K562 (cell line): Measurements from ENCODE around the gene SLC4A2. TPM values are rescaled to one million over a fixed set of nuclear protein-coding genes. Genes with fewer than 3 reads are reported as not detected.

ENCODE experiments used
- BRCA1 ChIP-seq, 2 experiments: fragments of 450-650 bp in 1 of 2; sonication (generic) in 1 of 2; formaldehyde crosslinking in 1 of 2; IDR thresholded peaks; 2 replicates each; pipeline versions ENCODE4 v1.5.0 to v1.6.1; 2017 to 2020; ENCODE audit warnings: mild to moderate bottlenecking in 1 of 2, missing genetic modification reagents in 1 of 2
- BRD9 ChIP-seq: fragments of 450-650 bp; IDR thresholded peaks from 2 replicates; pipeline ENCODE4 v1.6.1; 2018; ENCODE audit warnings: low read depth; ENCODE audit not compliant: partially characterized antibody
- CREM ChIP-seq: IDR thresholded peaks from 2 replicates; pipeline ENCODE4 v1.6.1; 2014; ENCODE audit warnings: antibody characterized with exemption, low read depth
- DNMT1 ChIP-seq: fragments of 450-650 bp; IDR thresholded peaks from 2 replicates; pipeline ENCODE4 v1.6.1; 2016; ENCODE audit warnings: antibody characterized with exemption, mild to moderate bottlenecking
- EGR1 ChIP-seq: fragments of 450-650 bp; conservative IDR thresholded peaks from 2 replicates; pipeline ENCODE4 v1.6.1; 2017; ENCODE audit warnings: mild to moderate bottlenecking
- ESRRA ChIP-seq: fragments of 450-650 bp; IDR thresholded peaks from 2 replicates; pipeline ENCODE4 v1.6.1; 2014; ENCODE audit warnings: low read depth, mild to moderate bottlenecking, moderate library complexity, borderline replicate concordance
- EWSR1 ChIP-seq: fragments of 450-650 bp; IDR thresholded peaks from 2 replicates; pipeline ENCODE4 v1.6.1; 2018; ENCODE audit warnings: borderline replicate concordance, mild to moderate bottlenecking, low read depth, moderate library complexity; ENCODE audit not compliant: partially characterized antibody
- HNRNPUL1 ChIP-seq: fragments of 200-400 bp; formaldehyde crosslinking; IDR thresholded peaks from 2 replicates; pipeline ENCODE4 v1.6.1; 2017; ENCODE audit warnings: low read length
- NFRKB ChIP-seq: fragments of 450-650 bp; IDR thresholded peaks from 2 replicates; pipeline ENCODE4 v1.6.1; 2016; ENCODE audit warnings: low read depth
- SAFB ChIP-seq: fragments of 200-400 bp; formaldehyde crosslinking; IDR thresholded peaks from 2 replicates; pipeline ENCODE4 v1.6.1; 2017; ENCODE audit warnings: low read depth, low read length, borderline replicate concordance
- SPI1 ChIP-seq: IDR thresholded peaks from 2 replicates; pipeline ENCODE4 v1.6.1; 2011; ENCODE audit warnings: low read depth, low read length, control low read depth, borderline replicate concordance
- XRCC3 ChIP-seq: fragments of 450-650 bp; IDR thresholded peaks from 2 replicates; pipeline ENCODE4 v1.6.1; 2017; ENCODE audit warnings: mild to moderate bottlenecking, moderate library complexity
- ZFX ChIP-seq: sonication (generic); formaldehyde crosslinking; IDR thresholded peaks from 2 replicates; pipeline ENCODE4 v1.8.0; 2022; ENCODE audit warnings: mild to moderate bottlenecking, missing genetic modification reagents, moderate library complexity
- ZKSCAN3 ChIP-seq: fragments of 250-450 bp; sonication (Bioruptor Pico); IDR thresholded peaks from 2 replicates; pipeline ENCODE4 v1.4.0; 2020
- ZNF146 ChIP-seq: IDR thresholded peaks from one replicate; pipeline ENCODE4 v1.6.1; 2018; ENCODE audit warnings: missing compliant biosample characterization; ENCODE audit not compliant: unreplicated experiment
- ZNF24 ChIP-seq: fragments of 450-650 bp; IDR thresholded peaks from 2 replicates; pipeline ENCODE4 v1.6.1; 2016
- ZNF408 ChIP-seq: fragments of 250-450 bp; sonication (Bioruptor Pico); IDR thresholded peaks from 2 replicates; pipeline ENCODE4 v1.4.0; 2020; ENCODE audit warnings: low read depth, mild to moderate bottlenecking, moderate library complexity
- polyA plus RNA-seq, 8 experiments: library from polyadenylated mRNA; depleted of rRNA in 4 of 8; stranded (reverse) in 5 of 8; unstranded in 3 of 8; fragments of >200 nt; fragmentation: Nextera tagmentation in 2 of 8; fragmentation: Illumina TruSeq in 1 of 8; extraction: Ambion mirVana in 2 of 8; extraction: Trizol in 1 of 8; gene quantifications; 2 replicates each; pipeline versions ENCODE4 v1.2.1 to v1.2.3, GENCODE V29; 2011 to 2014; ENCODE audit warnings: inconsistent platforms in 1 of 8, missing spikeins in 1 of 8
- total RNA-seq, 7 experiments: library from RNA; depleted of rRNA in 6 of 7; stranded (reverse); fragments of >200 nt in 6 of 7; fragmentation: Illumina TruSeq in 2 of 7; extraction: Trizol in 2 of 7; gene quantifications; 2 replicates each; pipeline versions ENCODE4 v1.2.1 to v1.2.3, GENCODE V29; 2011 to 2021; ENCODE audit warnings: low replicate concordance in 1 of 7
- TF ChIP-seq, protein P1 (sequence below): fragments of 250-450 bp; sonication (Bioruptor Pico); IDR thresholded peaks from 2 replicates; pipeline ENCODE4 v1.9.0; 2021; ENCODE audit warnings: mild to moderate bottlenecking
- TF ChIP-seq, protein P2 (sequence below): fragments of 450-650 bp; formaldehyde crosslinking; IDR thresholded peaks from 2 replicates; pipeline ENCODE4 v1.4.0; 2020; ENCODE audit warnings: mild to moderate bottlenecking, mixed read lengths
- TF ChIP-seq, protein P3 (sequence below), 2 experiments: IDR thresholded peaks; 2 replicates each; pipeline ENCODE4 v1.6.1; 2011; ENCODE audit warnings: borderline replicate concordance in 1 of 2, control low read depth in 1 of 2, low read depth in 1 of 2, low read length in 1 of 2, mild to moderate bottlenecking in 1 of 2, mixed read lengths in 1 of 2, moderate library complexity in 1 of 2; ENCODE audit not compliant: insufficient read depth in 1 of 2, insufficient read length in 1 of 2, poor library complexity in 1 of 2, severe bottlenecking in 1 of 2; ENCODE audit errors: extremely low read depth in 1 of 2
- TF ChIP-seq, protein P4 (sequence below): fragments of 250-450 bp; sonication (Bioruptor Pico); IDR thresholded peaks from 2 replicates; pipeline ENCODE4 v1.5.0; 2020; ENCODE audit warnings: mild to moderate bottlenecking
- TF ChIP-seq, protein P5 (sequence below): sonication (generic); formaldehyde crosslinking; IDR thresholded peaks from 2 replicates; pipeline ENCODE4 v1.9.0; 2022; ENCODE audit warnings: mild to moderate bottlenecking, missing genetic modification reagents

The SLC4A2 gene
- total and polyA plus RNA-seq, 9 of the 15 experiments (the other 6 are each of a cell fraction or from before 2014, with no cell fraction given), result 11.4 to 375 (median 130) TPM

DNA sequence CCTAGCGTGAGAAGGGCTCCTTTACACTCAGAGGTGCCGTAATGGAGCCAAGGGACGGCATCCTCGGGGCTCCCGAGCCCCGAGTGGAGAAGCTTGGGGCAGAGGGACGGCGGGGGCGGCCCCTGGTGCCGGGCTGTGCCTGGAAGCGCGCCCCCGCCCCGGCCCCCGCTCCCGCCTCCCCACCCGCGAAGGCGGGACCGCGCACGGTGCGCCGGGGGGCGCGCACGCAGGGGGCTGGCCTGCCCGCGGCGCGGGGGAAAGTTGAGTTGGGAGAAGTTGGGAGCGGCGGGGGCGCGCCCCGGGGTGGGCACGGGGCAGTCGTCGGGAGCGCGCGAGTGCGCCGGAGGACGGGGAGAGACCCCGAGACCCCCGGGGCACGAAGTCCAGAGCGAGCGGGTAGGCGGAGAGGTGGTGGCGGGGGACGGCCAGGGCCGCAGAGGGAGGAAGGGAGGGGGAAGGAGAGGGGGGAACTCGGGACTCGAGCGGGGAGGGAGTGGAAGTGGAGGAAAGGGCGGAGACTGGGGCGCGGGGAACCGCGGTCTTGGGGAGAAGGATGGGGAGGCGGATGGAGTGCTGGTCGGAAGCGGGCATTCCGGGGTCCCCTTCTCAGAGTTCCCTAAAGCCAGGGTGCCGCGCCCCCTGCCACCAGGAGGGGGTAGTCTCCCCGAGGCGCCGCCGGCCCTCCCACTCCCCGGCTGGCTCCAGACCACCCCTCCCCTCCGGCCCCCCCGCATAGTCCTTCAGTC lies at the start of gene SLC4A2 (continued):
- TF ChIP-seq, protein P1, sequence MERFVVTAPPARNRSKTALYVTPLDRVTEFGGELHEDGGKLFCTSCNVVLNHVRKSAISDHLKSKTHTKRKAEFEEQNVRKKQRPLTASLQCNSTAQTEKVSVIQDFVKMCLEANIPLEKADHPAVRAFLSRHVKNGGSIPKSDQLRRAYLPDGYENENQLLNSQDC (CRISPR knock-in tag), result no peak
- TF ChIP-seq SAFB, result no peak
- no peak for TF ChIP-seq CREM
- TF ChIP-seq ZFX, result peak; percentile 79
- TF ChIP-seq, protein P2, sequence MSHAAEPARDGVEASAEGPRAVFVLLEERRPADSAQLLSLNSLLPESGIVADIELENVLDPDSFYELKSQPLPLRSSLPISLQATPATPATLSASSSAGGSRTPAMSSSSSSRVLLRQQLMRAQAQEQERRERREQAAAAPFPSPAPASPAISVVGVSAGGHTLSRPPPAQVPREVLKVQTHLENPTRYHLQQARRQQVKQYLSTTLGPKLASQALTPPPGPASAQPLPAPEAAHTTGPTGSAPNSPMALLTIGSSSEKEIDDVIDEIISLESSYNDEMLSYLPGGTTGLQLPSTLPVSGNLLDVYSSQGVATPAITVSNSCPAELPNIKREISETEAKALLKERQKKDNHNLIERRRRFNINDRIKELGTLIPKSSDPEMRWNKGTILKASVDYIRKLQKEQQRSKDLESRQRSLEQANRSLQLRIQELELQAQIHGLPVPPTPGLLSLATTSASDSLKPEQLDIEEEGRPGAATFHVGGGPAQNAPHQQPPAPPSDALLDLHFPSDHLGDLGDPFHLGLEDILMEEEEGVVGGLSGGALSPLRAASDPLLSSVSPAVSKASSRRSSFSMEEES (CRISPR knock-in tag), result no peak
- TF ChIP-seq HNRNPUL1, result no peak
- TF ChIP-seq, protein P3, sequence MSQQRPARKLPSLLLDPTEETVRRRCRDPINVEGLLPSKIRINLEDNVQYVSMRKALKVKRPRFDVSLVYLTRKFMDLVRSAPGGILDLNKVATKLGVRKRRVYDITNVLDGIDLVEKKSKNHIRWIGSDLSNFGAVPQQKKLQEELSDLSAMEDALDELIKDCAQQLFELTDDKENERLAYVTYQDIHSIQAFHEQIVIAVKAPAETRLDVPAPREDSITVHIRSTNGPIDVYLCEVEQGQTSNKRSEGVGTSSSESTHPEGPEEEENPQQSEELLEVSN (IDR thresholded peaks at IDR 0.05; ENCODE audit: borderline replicate concordance in 1 of 2, extremely low read depth in 1 of 2, insufficient read depth in 1 of 2, insufficient read length in 1 of 2, low read depth in 1 of 2, low read length in 1 of 2, poor library complexity in 1 of 2, severe bottlenecking in 1 of 2), result peak in 1 of 2 experiments; percentile 56
- no peak for TF ChIP-seq NFRKB
- TF ChIP-seq ESRRA, result no peak; the same call in 1 of the 2 replicates
- TF ChIP-seq BRD9, result no peak
- TF ChIP-seq EGR1, result peak; percentile 90
- TF ChIP-seq SPI1, result peak; percentile 64; the same call in 1 of the 2 replicates
- TF ChIP-seq BRCA1 (IDR thresholded peaks at IDR 0.05), result no peak
- no peak for TF ChIP-seq BRCA1 (CRISPR knock-in tag; IDR thresholded peaks at IDR 0.05)
- TF ChIP-seq, protein P4, sequence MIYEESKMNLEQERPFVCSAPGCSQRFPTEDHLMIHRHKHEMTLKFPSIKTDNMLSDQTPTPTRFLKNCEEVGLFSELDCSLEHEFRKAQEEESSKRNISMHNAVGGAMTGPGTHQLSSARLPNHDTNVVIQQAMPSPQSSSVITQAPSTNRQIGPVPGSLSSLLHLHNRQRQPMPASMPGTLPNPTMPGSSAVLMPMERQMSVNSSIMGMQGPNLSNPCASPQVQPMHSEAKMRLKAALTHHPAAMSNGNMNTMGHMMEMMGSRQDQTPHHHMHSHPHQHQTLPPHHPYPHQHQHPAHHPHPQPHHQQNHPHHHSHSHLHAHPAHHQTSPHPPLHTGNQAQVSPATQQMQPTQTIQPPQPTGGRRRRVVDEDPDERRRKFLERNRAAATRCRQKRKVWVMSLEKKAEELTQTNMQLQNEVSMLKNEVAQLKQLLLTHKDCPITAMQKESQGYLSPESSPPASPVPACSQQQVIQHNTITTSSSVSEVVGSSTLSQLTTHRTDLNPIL (CRISPR knock-in tag), result no peak
- TF ChIP-seq EWSR1, result no peak
- TF ChIP-seq ZNF408 (CRISPR knock-in tag), result no peak
- no peak for TF ChIP-seq ZNF24
- no peak for TF ChIP-seq ZKSCAN3 (CRISPR knock-in tag)
- no peak for TF ChIP-seq ZNF146 (CRISPR knock-in tag)
- TF ChIP-seq DNMT1, result no peak
- TF ChIP-seq XRCC3, result no peak
- TF ChIP-seq, protein P5, sequence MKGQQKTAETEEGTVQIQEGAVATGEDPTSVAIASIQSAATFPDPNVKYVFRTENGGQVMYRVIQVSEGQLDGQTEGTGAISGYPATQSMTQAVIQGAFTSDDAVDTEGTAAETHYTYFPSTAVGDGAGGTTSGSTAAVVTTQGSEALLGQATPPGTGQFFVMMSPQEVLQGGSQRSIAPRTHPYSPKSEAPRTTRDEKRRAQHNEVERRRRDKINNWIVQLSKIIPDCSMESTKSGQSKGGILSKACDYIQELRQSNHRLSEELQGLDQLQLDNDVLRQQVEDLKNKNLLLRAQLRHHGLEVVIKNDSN, result no peak; the same call in 1 of the 2 replicates
